GM19035 (cell line): ENCODE data around the gene MAGEA3.
"Not testable (repeated sequence)": the region's sequence is repeated elsewhere in the genome, so short reads cannot be mapped to it uniquely, and the experiment has no call there.

ENCODE experiments used
- ATAC-seq: cut with Tn5 transposase; IDR thresholded peaks from one replicate; pipeline ENCODE4 v1.9.1; 2021; ENCODE audit not compliant: unreplicated experiment

MAGEA3 gene

DNA sequence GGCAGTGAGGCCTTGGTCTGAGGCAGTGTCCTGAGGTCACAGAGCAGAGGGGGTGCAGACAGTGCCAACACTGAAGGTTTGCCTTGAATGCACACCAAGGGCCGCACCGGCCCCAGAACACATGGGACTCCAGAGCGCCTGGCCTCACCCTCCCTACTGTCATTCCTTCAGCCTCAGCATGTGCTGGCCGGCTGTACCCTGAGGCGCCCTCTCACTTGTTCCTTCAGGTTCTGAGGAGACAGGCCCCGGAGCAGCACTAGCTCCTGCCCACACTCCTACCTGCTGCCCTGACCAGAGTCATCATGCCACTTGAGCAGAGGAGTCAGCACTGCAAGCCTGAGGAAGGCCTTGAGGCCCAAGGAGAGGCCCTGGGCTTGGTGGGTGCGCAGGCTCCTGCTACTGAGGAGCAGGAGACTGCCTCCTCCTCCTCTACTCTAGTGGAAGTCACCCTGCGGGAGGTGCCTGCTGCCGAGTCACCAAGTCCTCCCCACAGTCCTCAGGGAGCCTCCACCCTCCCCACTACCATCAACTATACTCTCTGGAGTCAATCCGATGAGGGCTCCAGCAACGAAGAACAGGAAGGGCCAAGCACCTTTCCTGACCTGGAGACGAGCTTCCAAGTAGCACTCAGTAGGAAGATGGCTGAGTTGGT is 37.4 kb downstream of the MAGEA3 start:
- ATAC-seq, result no peak

DNA sequence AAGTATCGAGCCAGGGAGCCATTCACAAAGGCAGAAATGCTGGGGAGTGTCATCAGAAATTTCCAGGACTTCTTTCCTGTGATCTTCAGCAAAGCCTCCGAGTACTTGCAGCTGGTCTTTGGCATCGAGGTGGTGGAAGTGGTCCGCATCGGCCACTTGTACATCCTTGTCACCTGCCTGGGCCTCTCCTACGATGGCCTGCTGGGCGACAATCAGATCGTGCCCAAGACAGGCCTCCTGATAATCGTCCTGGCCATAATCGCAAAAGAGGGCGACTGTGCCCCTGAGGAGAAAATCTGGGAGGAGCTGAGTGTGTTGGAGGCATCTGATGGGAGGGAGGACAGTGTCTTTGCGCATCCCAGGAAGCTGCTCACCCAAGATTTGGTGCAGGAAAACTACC is 37.9 kb downstream of the MAGEA3 start:
- not testable (repeated sequence) for ATAC-seq

- ATAC-seq, result no peak
Observed at GRCh38 chrX:152738560-152738959, 40.0 kb downstream of the MAGEA3 start.
